Effector memory CD4-positive, alpha-beta T cell (primary cell): Measurements from ENCODE around the gene HIVEP3.

Source experiments
- DNase-seq, 3 donors: peaks; one replicate each; pipeline ENCODE4 v3.0.0-alpha.2; 2020
- H3K27ac ChIP-seq: 2 replicates; pipeline ENCODE4 v1.7.0; 2013; ENCODE audit warnings: mild to moderate bottlenecking, low read length, moderate library complexity; ENCODE audit not compliant: insufficient read depth, poor library complexity, severe bottlenecking
- H3K27me3 ChIP-seq: replicated peaks from 2 replicates; pipeline ENCODE4 v1.7.0; 2013; ENCODE audit warnings: mild to moderate bottlenecking, low read length; ENCODE audit not compliant: insufficient read depth, control insufficient read depth, poor library complexity, severe bottlenecking
- H3K36me3 ChIP-seq: 2 replicates; pipeline ENCODE4 v1.7.0; 2013; ENCODE audit warnings: mild to moderate bottlenecking, low read length, moderate library complexity; ENCODE audit not compliant: control insufficient read depth, insufficient read depth
- H3K4me1 ChIP-seq: 2 replicates; pipeline ENCODE4 v1.7.0; 2013; ENCODE audit warnings: low read length, mild to moderate bottlenecking; ENCODE audit not compliant: control insufficient read depth, insufficient read depth, poor library complexity, severe bottlenecking
- H3K4me3 ChIP-seq: 2 replicates; pipeline ENCODE4 v1.7.0; 2013; ENCODE audit warnings: low read length, low read depth, mild to moderate bottlenecking; ENCODE audit not compliant: insufficient read depth, poor library complexity, severe bottlenecking
- H3K9me3 ChIP-seq: 2 replicates; pipeline ENCODE4 v1.7.0; 2013; ENCODE audit warnings: mild to moderate bottlenecking, low read length, moderate library complexity; ENCODE audit not compliant: control insufficient read depth

The HIVEP3 gene

GRCh38 chr1:41532206-41532975 lies 386.3 kb downstream of the HIVEP3 start:
- DNase-seq: no peak
- Histone ChIP-seq H3K27me3 (no peaks in the 10 kb centered on the region), H3K27ac (no peak overlapping the region), H3K4me3 (no peak overlapping the region), H3K4me1 (no peaks in the 10 kb centered on the region), H3K9me3 (no peaks in the 10 kb centered on the region), H3K36me3 (no peaks in the 10 kb centered on the region)

GRCh38 chr1:41530411-41530810 lies 388.3 kb downstream of the HIVEP3 start:
- Histone ChIP-seq H3K36me3 (no peaks in the 10 kb centered on the region), H3K27ac (no peak overlapping the region), H3K4me3 (no peak overlapping the region), H3K27me3 (no peaks in the 10 kb centered on the region), H3K4me1 (no peaks in the 10 kb centered on the region), H3K9me3 (no peaks in the 10 kb centered on the region)
- no peak for DNase-seq

- H3K27me3 ChIP-seq: no peaks in the 10 kb centered on the region
Measured at GRCh38 chr1:41529621-41530395, 388.9 kb downstream of the HIVEP3 start.

GRCh38 chr1:41528726-41529605 lies 389.8 kb downstream of the HIVEP3 start:
- no peak overlapping the region for H3K4me3 ChIP-seq
- no peaks in the 10 kb centered on the region for H3K27me3 ChIP-seq
- no peak overlapping the region for H3K27ac ChIP-seq
- H3K9me3 ChIP-seq: no peaks in the 10 kb centered on the region
- H3K4me1 ChIP-seq: no peaks in the 10 kb centered on the region
- H3K36me3 ChIP-seq: no peaks in the 10 kb centered on the region
- DNase-seq: no peak

More at GRCh38 chr1:41529621-41530395, 388.9 kb downstream of the HIVEP3 start:
- H3K4me1 ChIP-seq: no peaks in the 10 kb centered on the region
- DNase-seq: no peak
- no peaks in the 10 kb centered on the region for H3K9me3 ChIP-seq
- no peak overlapping the region for H3K4me3 ChIP-seq
- H3K36me3 ChIP-seq: no peaks in the 10 kb centered on the region
- no peak overlapping the region for H3K27ac ChIP-seq

GRCh38 chr1:41528106-41528505 lies 390.6 kb downstream of the HIVEP3 start:
- Histone ChIP-seq H3K9me3 (no peaks in the 10 kb centered on the region), H3K27ac (no peak overlapping the region), H3K36me3 (no peaks in the 10 kb centered on the region), H3K4me3 (no peak overlapping the region), H3K27me3 (no peaks in the 10 kb centered on the region), H3K4me1 (no peaks in the 10 kb centered on the region)
- DNase-seq: no peak

- Histone ChIP-seq H3K36me3 (no peaks in the 10 kb centered on the region), H3K4me3 (no peak overlapping the region), H3K4me1 (no peaks in the 10 kb centered on the region), H3K27me3 (no peaks in the 10 kb centered on the region), H3K9me3 (no peaks in the 10 kb centered on the region), H3K27ac (no peak overlapping the region)
- DNase-seq: no peak
Measured at GRCh38 chr1:41526956-41527561, 391.7 kb downstream of the HIVEP3 start.

- no peak for DNase-seq
- Histone ChIP-seq H3K4me3 (no peak overlapping the region), H3K27me3 (no peaks in the 10 kb centered on the region), H3K4me1 (no peaks in the 10 kb centered on the region), H3K9me3 (no peaks in the 10 kb centered on the region), H3K27ac (no peak overlapping the region), H3K36me3 (no peaks in the 10 kb centered on the region)
Measured at GRCh38 chr1:41525891-41526587, 392.7 kb downstream of the HIVEP3 start.

GRCh38 chr1:41524676-41525675 lies 393.7 kb downstream of the HIVEP3 start:
- Histone ChIP-seq H3K36me3 (no peaks in the 10 kb centered on the region), H3K27ac (no peak overlapping the region), H3K27me3 (no peaks in the 10 kb centered on the region), H3K4me1 (no peaks in the 10 kb centered on the region), H3K4me3 (no peak overlapping the region), H3K9me3 (no peaks in the 10 kb centered on the region)
- no peak for DNase-seq
